Stimulated activated CD8-positive, alpha-beta memory T cell treated with anti-CD3 and anti-CD28 coated beads, Interleukin-15, amount 100 ng/mL, for 4 hours (primary cell): ENCODE measurements around the gene MFSD12.
"Not testable (repeated sequence)": the region's sequence is repeated elsewhere in the genome, so short reads cannot be mapped to it uniquely, and the experiment has no call there.

Experiments
- DNase-seq, 2 donors: peaks; one replicate each; pipeline ENCODE4 v3.0.0-alpha.2; 2020; ENCODE audit warnings: low read depth in 2 of 2

Gene MFSD12

GRCh38 chr19:3536429-3537100 is 20.8 kb downstream of the MFSD12 start:
- DNase-seq: no peak

DNA sequence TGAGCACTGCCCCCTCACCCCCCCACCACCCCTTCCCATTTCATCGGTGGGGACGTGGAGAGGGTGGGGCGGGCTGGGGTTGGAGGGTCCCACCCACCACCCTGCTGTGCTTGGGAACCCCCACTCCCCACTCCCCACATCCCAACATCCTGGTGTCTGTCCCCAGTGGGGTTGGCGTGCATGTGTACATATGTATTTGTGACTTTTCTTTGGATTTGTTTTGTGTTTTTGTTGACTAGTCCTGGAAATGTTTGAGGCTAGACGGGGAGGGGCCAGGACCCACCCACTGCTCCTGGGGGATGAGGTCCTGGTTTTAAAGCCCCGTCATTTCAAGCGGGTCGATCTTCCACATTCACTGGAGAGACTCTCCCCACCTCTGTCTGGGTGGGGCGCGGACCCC is 21.4 kb downstream of the MFSD12 start:
- DNase-seq: no peak

- no peak for DNase-seq
Observed at GRCh38 chr19:3535563-3535965, 21.8 kb downstream of the MFSD12 start.

GRCh38 chr19:3535235-3535535 is 22.2 kb downstream of the MFSD12 start:
- DNase-seq: no peak

- DNase-seq: no peak
Observed at GRCh38 chr19:3534375-3535234, 22.8 kb downstream of the MFSD12 start.

GRCh38 chr19:3533563-3534216 is 23.7 kb downstream of the MFSD12 start:
- no peak for DNase-seq

DNA sequence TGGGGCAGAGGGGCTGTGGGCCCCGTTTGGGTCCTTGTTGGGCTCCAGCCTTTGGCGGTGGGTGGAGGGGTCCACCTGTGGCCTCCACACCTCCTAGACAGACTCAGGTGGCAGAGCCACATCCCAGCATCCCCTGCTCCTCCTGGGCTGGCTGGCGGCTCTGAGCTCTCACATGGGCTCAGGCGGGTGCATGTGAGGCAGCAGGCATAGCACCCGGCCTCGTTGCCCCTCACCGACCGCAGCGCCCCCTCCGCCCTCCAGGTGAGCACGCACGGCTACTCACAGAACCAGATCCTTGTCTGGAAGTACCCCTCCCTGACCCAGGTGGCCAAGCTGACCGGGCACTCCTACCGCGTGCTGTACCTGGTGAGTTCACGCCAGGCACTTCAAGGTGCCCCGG is 24.4 kb downstream of the MFSD12 start:
- no peak for DNase-seq

DNA sequence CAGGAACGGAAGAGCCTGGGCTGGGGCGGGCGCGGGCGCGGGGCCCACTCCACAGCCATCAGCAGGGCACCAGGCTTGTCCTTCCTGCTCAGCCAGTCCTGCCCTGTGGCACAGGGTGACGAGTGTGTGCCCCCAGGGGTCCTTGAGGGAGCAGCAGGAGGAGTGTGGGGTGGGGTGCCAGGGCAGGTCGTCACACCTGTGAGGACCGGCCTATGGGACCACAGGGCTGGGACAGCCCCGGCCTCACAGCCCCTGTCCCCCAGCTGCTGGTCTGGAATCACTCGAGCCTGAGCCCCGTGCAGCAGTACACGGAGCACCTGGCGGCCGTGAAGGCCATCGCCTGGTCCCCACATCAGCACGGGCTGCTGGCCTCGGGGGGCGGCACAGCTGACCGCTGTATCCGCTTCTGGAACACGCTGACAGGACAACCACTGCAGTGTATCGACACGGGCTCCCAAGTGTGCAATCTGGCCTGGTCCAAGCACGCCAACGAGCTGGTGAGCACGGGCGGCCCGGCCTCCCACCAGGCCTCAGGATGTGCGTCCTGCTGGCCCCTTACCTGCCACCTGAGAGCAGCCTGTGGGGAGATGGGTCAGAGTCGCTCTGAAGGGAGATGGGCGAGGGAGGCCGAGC is 25.1 kb downstream of the MFSD12 start:
- DNase-seq: no peak

DNA sequence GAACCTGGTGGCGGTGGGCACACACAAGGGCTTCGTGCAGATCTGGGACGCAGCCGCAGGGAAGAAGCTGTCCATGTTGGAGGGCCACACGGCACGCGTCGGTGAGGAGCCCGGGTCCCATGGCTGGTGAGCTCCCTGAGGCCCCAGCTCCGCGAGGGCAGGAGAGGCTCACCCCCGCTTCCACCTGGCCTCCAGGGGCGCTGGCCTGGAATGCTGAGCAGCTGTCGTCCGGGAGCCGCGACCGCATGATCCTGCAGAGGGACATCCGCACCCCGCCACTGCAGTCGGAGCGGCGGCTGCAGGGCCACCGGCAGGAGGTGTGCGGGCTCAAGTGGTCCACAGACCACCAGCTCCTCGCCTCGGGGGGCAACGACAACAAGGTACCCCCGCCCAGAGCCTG is 25.7 kb downstream of the MFSD12 start:
- no peak for DNase-seq

DNA sequence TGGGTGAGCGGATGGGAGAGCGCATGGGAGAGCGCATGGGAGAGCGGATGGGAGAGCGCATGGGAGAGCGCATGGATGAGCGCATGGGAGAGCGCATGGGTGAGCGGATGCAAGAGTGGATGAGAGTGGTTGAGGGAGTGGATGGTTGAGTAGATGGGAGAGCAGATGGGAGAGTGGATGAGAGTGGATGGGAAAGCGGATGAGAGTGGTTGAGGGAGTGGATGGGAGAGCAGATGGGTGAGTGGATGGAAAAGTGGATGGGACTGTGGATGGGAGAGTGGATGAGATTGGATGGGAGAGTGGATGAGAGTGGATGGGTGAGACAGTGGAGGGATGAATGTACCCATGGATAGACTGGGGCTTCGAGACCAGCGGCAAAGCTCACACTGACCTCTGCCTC is 27.0 kb downstream of the MFSD12 start:
- no peak for DNase-seq

DNA sequence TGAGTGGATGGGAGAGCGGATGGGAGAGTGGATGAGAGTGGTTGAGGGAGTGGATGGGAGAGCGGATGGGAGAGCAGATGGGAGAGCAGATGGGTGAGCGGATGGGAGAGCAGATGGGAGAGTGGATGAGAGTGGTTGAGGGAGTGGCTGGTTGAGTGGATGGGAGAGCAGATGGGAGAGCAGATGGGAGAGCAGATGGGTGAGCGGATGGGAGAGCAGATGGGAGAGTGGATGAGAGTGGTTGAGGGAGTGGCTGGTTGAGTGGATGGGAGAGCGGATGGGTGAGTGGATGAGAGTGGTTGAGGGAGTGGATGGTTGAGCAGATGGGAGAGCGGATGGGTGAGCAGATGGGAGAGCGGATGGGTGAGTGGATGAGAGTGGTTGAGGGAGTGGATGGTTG is 28.1 kb downstream of the MFSD12 start:
- DNase-seq: not testable (repeated sequence)

- no peak for DNase-seq
Observed at GRCh38 chr19:3528539-3529211, 28.7 kb downstream of the MFSD12 start.

DNA sequence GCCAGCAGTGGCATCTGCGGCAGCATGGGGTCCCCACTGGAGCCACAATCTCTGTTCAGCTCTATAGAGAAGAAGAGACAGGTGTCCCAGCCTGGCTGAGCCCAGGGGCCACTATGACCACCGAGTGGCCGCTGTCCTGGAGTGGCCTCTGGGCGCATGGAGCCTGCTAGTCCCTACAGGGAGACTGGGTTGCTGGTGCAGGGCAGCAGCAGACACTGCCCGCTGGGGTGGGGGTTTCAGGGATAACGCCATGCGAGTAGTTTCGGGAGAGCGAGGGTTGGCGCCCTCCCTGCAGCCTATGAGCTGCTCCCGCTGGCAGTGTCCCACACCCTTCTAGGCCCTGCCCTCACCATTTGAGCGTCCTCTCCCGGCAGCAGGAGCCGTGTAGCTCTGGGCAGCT is 29.3 kb downstream of the MFSD12 start:
- DNase-seq: no peak

GRCh38 chr19:3527238-3527910 is 30.0 kb downstream of the MFSD12 start:
- no peak for DNase-seq

GRCh38 chr19:3526507-3527237 is 30.7 kb downstream of the MFSD12 start:
- DNase-seq: no peak

DNA sequence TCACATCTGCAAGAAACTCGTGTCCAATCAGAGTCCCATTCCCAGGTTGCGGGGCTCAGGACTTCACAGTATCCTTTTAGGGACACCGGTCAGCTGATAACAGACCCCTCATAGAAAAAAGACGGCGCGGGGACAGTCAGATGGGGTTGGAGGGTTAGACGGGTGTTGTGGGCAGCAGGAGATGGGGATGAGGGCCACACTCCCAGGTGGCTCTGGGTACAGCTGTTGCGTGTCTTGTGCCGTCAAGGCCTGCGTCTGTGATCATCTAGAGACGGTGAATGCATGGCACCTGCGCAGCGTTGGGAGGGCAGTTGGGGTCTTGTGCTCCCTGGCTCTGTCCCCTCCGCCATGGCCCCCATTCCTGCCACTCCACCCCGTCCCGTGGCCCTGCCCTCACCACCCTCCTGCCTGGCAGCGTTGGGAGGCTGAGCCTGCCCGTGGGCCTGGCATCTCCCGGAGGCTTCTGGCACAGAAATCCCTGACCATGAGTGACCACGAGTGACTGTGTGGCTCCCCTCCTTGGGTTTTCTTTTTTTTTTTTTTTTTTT is 32.4 kb downstream of the MFSD12 start:
- no peak for DNase-seq

GRCh38 chr19:3524078-3524842 is 33.1 kb downstream of the MFSD12 start:
- no peak for DNase-seq

DNA sequence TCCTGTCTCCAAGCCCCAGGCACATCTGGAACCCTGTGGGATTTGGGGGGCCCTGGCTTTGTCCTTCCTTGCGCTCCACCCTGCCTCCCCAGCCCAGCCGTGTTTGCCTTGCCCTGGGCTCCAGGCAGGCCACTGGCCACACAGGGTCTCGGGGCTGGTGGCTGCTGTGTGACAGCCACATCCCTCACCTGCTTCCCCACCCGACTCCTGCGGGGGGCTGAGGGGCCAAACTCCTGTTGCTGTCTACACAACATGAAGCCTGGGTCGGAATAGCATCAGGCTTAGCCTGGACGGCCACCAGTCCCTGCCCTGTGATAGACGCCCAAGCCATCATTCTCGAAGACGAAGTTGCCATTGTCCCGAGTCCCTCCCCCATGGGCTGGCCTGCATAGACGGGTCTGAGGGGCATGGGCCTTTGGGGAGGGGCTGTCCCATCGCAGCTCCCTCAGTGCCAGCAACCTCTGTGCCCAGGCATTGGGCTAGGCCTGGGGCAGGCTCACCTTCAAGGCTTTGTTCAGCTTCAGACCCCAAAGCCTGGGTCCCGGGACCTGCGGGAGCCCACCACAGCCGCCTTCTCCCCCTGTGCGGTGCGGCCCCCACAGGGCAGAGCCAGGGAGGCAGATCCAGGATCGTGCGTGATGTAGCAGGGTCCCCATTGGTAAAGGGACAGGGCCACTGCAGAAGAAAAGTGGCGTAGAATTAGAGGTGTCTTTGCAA is 33.9 kb downstream of the MFSD12 start:
- no peak for DNase-seq
